Cortex of kidney (tissue), 1 donor: ENCODE results near the gene GLIS1.

Experiments
- DNase-seq: peaks from one replicate; lab custom pipeline; 2025; lab: John Stamatoyannopoulos, UW

Gene GLIS1

DNA sequence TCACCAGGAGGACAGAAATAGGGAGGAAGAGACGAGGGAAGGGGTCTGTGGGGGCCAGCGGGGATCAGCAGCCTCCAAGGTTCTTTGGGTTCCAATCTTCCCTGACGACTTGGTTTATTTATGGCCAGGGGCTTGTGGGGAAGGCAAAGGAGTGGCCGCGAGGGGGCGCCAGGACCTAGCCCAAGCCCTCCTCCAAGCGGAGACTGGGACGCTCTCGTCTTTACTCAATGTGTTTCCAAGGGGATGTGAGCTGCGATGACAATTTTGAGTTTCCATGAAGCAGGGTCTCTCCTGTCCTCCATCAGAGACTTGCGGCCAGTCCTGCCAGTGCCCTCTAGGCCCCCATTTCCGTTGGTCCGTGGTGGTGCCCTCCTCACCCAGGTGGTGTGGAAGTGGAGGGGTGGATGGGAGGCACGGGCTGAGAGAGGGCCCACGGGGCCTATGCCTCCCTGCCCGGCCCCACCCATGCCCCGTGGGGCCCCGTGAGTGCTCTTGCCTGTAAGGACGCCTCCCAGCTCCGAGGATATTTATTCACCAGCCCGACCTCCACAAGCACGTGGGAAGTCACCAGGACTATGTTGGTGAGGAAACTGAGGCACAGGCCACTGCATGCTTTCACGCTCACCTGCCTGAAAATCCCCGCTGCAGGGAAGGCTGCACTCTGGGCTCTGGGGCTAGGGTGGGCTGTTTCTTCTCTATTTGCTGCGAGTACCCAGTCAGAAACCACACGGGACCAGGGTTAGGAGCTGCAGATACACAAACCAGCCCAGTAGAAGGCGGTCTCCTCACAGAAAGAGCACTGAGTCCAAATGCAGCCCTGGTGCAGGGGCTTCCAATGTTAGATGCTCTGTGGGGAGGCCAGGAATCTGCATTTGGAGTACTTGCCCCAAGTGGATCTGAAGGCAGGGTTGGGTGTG, 253.2 kb downstream of the GLIS1 start:
- DNase-seq: no peak

DNA sequence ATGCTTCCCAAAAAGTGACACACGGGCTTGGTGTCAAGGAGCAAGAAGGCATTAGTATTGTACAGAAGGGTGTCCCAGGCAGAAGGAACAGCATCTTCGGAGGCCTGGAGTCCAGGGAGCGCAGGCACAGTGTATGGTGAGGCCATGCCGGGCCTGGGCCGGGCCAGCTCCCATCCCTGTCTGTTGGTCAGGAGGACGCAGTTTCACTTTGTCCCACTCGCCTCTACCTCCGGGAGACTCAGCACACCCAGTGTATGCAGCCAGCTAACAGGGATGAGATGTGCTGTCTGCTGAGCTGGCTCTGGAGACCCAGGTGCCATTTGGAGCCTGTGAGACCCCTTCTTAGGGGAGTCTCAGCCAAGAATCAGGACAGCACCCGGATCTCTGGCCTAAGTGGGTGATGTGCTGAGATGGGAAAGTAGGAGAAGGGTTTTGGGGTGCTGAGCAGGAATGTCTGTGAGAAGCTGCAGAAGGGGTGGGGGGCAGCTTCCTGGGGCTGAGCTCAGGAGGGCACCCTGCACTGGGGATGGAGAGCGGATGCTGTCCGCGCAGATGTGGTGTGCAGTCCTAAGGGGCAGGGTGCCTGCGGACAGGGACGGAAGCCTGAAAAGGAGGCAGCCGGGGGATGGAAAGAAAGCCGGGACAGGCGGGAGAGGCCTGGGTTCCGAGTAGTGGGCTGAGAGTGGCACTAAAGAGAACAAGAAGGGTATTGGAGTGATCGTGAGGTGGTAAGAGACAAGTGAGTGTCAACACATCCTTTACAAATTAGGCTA, 254.1 kb downstream of the GLIS1 start:
- no peak for DNase-seq

DNA sequence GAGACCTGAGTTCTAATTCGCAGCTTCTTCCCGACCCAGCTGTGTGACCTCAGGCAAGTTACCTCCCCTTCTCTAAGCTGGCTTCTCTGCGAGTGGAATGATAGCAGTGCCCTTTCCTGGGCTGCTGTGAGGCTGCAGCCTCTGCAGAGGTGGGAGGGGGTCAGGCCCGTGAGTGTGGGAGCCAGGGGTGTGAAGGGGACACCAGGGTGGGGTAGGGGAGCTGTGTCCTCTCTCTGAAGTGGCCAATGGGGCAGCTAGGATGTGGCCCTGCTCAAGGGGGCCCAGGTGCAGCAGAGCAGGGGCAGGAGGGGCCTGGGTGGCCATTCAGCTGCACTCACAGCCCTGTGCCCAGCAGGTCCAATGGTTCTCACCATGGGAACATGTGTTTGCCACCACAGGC, 255.3 kb downstream of the GLIS1 start:
- DNase-seq: no peak

DNA sequence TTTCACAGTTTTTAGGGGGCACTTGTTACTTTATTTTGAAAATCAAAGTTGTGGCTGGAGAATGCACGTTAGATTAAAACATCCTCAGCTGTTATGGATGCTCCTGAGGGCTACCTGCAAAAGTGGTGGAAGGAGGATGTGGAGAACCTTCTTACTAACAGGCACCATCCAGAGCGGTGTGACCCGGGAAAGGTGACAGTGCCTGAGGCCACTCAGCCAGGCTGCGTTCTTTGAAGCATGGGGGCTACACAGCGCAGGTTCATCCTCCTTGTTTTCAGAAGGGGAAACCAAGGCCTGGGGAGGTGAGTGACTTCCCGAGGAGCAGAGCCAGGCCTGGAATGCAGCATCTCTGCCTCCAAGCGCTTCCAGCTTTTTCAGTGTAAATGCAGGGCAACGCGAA, 255.8 kb downstream of the GLIS1 start:
- DNase-seq: no peak

DNA sequence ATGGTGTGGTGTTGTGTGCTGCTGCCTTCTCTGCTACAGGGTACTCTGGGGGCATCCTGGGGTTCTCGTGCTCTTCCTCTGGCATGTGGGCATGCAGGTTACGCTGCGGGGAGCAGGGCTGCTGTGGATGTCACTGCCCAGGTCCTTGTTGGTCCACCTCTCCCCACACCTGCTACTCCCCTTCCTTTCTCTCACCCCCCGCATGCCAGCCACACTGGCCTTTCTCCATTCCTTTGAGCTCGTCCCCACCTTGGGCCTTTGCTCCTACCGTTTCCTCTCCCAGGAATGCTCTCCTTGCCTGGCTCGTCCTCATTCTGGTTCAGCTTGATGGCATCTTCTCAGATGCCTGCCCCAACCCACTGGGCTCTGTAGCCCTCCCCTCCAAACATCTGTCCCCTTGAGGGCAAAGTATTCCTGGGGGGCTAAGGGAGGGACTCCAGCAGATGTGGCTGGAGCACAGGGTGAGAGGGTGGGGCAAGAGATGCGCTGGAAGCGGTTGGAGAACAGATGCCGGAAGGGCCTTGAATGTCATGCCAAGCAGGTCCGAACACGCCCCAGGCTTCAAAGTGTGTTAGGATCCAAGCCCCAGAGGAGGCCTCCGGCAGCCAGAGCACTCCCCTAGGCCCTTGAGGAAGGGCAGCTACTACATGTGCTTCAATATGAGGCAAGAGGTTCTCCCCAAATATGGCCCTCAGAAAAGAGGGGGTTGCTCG, 256.4 kb downstream of the GLIS1 start:
- no peak for DNase-seq

DNA sequence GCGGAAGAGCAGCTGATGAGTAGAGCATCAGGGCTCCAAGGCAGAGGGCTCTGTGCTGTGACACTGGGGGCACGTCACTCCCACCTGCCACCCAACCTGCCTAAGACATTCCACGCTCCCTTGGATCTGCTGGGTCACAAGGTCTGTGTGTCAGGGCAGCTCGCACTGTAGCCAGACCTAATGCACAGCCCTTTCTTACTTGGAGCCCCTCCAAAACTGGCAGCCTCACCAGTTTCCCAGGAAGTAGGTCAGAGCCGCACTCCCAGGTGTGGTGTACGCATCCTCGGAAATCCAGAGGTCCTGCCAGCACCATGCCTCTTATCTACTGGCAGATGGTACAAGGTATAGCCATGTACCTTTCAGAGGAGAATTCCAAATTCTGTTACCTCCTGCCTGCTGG, 257.5 kb downstream of the GLIS1 start:
- no peak for DNase-seq

DNA sequence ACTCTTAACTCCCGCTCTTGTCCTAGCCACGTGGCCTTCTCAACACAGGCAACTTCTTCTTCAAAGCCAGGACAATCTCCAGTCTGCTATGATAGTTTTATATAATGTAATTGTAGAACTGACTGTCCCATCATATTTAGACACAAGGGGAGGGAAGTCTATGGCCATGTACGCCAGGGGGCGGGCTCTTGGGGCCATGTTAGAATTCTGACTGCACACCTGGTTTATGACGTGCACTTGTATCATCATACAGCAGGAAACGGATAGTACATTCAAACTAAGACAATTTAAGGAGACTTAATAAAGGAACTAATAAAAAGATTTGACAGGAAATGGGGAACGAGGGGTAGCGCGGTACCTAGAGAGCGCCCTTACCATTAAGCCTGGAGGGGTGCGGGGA, 258.3 kb downstream of the GLIS1 start:
- DNase-seq: no peak

DNA sequence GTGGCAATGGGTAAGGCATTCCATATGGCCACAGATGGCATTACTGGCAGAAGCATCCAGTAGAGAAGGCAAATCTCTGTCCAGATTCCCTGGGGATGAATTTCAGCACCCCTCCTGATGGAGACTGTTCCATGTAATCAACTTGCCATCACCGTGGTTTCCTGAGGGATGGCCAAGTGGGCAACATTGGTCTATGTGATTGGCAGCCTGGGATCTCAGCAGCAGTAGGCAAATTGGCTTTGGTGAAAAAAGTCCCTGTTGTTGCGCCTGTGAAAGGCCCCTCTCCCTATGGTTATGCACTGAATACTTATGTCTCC, 260.5 kb downstream of the GLIS1 start:
- no peak for DNase-seq

DNA sequence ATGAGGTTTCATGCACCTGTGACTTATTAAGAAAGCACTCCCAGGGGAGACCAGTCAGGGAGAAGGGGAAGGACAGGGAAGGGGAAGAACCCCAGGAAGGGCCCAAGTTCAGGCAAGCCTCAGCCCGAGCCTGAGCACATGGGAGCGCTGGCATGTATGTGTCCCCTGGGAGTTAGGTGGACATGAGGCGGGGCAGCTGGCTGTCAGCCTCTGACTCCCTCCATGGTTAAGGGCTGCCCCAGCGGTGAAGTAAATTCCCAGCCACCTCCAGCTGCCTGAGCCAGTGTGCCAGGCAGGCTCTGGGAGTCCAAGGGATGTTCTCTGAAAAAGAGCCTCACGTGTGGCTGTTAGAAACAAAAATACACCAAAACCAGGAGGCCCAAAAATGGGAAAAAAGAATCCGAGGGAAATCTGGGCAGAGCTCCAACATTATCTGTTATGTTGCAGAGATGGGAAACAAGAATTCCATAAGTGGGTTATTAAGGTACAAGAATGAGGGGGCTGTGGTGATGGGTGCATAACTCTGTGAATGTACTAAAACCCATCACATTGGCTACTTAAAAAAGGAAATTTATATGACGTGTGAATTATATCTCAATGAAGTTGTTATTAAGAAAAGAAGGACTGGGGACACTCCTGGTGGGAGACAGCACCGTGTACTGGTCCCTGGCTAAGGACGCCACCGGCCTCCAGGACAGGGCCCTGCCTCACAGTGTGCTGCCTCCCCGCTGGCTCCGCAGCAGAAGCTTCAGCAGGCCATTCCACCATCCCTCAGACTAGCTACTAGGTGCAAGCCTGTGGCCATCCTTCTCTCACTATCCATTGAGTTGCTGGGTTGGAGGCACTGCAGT, 261.1 kb downstream of the GLIS1 start:
- DNase-seq: no peak

DNA sequence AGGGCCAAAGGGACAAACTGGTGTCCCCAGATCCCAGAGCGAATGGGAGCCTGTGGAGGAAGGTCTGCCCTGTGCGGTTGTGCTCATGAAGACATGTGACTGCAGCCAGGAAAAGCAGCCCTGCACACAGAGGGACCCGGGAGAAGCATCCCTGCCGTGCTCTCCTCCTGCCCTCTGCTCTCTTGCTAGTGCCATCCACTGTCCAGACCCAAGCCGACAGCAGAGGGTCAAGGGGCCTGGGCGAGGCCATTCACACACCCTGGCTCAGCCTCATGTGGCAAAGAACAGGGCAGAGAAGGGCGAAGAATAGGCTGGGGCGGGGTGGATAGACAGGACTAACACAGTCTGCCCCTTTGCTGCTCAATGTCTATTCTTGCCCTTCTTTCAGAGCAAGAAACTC, 262.4 kb downstream of the GLIS1 start:
- no peak for DNase-seq

DNA sequence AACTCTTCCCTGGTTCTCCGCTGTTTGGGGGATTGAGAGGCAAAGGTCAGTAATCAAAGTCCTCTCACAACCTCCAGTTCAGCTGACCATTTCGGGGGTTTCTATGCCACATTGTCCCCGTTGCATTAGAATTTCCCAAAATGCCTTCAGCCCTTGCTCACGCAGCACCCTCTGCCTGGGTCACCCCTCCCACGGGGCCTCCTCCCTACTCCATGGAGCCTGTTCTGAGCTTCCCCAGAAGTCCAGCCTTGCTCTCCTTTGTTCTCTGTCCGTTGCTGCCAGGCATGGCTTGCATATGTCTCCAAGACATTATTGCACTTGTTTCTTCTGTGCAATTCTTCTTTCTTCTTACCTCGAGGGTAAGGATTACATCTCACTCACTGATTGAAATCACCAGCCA, 263.3 kb downstream of the GLIS1 start:
- DNase-seq: no peak

DNA sequence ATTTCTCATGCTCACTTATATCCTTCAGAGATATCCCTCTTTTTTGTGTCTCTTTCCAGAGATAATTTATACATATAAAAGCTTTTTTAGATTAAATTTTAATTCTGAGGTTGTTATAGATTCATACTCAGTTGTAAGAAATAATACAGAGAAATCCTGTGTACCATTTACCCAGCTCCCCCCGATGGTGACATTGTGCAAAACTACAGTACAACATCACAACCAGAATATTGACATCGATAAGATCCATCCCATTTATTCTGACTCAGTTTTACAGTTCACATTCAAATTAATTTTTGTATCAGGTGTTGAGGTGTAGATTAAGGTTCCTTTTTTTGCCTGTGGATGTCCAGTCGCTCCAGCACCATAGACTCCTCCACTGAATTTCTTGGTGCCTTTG, 265.5 kb downstream of the GLIS1 start:
- no peak for DNase-seq

DNA sequence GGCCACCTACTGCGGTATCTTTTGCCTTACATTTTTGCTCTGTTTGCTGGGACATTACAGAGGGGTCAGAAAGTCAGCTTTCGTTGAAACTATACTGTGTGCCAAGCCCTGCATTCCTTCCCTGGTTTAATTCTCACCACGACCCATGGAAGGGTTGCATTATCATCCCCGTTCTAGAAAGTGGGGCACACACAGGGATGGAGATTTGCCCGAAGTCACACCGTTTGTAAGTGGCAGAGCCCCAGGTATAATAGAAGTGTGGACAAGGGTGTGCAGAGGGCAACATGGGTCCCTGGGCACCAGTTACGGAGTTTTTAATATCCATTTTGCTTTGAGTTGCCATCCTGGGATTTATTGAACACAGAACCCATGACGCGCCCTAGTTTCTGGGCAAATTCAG, 268.0 kb downstream of the GLIS1 start:
- no peak for DNase-seq

DNA sequence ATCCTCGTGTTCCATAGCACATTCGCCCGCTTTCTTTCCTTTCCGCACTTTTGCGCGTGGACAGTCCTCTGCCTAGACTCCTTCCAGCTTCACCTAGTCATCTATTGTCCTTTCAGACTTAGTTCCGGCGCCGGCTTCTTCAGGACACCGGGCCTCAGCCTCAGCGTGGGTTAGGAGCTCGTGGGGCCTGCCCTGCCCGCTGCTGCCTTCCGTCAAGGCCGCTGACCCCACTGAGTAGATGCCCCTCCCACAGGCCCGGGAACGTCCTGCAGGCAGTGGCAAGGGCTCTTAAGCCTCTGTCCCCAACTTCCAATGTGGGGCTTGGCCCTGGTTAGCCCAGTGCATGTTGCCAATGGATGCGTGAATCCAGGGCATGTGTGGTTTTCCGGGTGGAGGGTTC, 268.4 kb downstream of the GLIS1 start:
- DNase-seq: no peak

DNA sequence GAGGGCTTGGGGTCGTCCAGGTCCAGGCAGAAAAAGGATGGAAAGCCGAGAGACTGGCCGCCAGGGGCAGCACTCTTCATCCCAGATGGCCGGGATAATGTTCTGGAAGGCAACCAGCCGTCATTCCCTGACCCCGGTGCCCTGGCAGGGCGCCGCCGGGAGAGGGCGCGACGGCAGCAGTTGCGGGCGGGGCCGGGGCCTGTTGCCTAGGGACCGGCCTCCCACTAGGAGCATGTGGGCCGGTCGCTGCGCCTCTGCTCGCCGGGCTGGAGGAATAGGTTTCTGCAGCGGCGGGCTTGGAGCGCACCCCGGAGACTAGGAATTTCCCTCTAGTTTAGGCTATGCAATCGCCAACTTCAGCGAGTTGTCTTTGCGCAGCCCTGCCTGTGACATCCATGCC, 268.8 kb downstream of the GLIS1 start:
- no peak for DNase-seq

DNA sequence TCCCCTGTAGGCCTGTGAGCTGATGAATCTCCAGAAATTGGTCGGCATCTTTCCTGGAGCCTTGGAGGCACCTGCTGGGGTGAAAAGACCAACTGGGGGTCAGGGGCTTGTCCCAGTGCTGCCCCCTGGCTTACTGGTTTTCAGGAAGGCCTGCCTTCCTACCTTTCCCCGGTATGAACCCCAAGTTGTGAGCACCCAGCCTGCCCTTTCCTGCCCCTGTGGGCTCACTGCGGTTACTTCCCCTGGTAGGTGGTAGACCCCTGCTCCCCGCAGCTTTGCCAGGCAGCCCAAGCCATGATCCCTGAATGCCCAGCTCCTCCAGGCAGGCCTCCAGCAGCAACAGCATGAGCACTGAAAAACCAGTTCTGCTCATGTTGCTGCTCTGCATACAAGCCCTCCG, 269.6 kb downstream of the GLIS1 start:
- DNase-seq: no peak

DNA sequence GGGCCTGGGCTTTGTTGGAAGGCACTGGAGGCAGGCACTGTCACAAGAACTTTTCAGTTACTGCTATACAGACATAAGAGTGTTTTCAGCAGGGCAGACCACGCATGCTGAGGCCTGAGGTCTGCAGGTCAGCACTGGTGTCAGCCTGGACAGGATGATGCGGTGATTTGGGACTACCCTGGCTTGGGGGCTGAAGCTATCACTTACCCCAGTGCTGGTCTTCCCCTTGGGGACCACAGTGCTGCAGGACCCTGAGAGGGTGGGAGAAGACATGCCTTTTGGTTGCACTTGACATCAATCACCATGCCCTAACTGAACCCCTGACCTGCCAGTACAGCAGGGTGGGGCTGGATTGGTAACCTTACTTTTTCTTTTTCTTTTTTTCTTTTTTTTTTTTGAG, 270.6 kb downstream of the GLIS1 start:
- no peak for DNase-seq

DNA sequence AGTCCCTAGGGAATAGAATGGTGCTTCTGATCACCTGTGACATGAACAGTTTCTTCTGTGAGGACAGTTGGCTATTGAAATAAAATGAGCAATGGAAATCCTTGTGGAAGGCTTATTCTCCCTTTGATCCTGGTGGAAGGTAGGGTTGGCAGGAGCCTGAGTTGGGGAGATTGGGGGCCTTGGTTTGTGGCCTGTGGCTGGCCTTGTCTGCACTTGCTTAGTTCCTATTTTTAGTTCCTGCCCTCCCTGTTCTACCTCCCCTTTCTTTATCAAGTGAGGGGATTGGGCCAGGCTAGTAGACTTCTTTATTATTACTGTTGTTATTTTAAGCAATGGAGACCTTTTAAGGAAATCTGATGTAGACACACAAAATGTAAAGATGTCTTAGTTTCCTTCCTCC, 271.6 kb downstream of the GLIS1 start:
- no peak for DNase-seq

DNA sequence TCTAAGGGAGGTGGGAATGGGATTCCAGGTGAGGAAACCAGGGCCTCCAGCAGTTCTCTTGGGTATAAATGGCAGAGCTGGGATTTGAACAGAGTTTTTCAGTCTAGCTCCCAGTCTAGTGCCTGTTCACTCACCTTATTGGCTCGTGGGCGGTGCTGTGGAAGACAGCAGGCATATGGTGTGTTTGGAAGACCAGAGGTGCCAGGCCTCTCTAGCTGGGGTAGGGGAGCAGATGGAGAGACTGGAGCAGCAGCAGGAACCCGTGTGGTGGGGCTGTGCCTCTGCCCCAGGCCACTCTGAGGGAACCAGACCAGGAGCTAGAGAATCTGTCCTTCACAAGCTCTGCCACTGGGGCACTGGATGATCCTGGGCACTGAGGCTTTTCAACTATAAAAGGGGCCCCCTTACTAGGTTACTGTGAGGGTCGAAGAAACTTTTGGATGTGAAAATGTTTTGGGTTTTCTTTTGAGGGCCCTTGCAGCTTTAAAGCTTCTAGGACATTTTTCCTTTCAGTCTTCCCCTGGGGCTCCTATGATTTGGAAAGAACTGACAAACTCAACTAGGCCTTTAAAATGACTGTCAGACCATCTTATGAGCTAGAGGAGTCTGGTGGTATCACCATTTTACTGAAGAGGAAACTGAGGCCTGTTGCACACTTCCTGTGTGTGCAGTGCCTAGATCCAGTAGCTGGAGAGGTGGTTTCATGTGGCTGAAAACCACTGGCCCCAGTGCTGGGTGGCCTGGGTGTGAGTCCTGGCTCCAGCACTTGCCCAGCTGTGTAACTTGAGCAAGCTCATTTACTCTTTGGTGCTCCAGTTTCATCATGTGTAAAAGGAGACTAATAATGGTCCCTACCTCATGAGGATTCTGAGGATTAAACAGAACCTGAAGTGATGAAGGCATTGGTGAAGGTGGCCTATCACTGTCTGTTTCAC, 273.7 kb downstream of the GLIS1 start:
- DNase-seq: no peak

DNA sequence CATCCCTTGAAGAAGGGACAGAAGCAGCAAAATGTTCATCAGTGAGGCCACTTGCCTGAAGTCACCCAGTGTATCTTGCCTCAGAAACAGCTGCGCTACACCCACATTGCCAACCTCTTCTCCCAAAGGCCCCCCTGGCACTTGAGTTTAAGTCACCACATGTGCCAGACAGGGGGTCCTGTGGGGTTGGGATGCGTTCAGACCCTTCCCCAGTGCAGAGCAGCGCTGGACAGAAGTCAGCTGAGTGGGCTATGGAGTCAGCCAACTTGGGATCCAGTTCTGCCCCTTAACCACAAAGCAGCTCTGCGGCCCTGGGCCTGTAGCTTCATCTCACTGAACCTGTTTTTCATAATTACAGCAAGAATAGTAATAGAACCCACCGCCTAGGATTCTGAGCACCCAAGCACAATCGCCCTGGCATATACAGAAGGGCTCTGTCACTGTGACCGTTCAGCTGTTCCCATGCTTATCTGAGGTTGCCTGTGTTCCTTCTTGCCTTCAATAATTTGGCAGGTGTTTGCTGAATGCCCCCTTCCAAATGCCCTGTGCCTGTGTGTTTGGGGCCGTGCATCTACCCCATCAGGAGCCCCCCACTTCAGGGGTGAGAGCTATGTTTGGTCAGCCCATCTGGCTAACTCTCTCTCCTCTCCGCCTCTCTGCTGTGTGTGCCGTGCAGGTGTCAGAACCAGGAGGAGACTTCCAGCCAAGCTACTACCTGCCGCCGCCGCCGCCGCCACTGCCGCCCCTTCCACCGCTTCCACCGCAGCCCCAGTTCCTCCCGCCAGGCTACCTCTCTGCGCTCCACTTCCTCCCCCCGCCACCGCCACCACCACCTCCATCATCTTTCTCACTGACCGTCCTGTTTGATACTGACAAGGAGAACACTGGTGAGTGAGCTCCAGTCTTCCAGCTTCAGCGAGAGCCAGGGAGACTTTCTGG, 274.7 kb downstream of the GLIS1 start:
- no peak for DNase-seq
